HG03039 (cell line): Measurements from ENCODE around the gene PDE3A.

Source experiments
- ATAC-seq: cut with Tn5 transposase; IDR thresholded peaks from one replicate; pipeline ENCODE4 v1.9.1; 2021; ENCODE audit warnings: mild to moderate bottlenecking, moderate library complexity; ENCODE audit not compliant: unreplicated experiment

The PDE3A gene

GRCh38 chr12:20453756-20454310 lies 85.5 kb downstream of the PDE3A start:
- no peak for ATAC-seq

- no peak for ATAC-seq
Observed at GRCh38 chr12:20455001-20455706, 86.8 kb downstream of the PDE3A start.

GRCh38 chr12:20457582-20457981 lies 89.2 kb downstream of the PDE3A start:
- no peak for ATAC-seq

GRCh38 chr12:20458011-20458410 lies 89.7 kb downstream of the PDE3A start:
- no peak for ATAC-seq

- ATAC-seq = no peak
Observed at GRCh38 chr12:20459920-20460319, 91.6 kb downstream of the PDE3A start.

- ATAC-seq = no peak
Observed at GRCh38 chr12:20460956-20461355, 92.6 kb downstream of the PDE3A start.

- no peak for ATAC-seq
Observed at GRCh38 chr12:20463913-20464524, 95.7 kb downstream of the PDE3A start.

GRCh38 chr12:20469300-20469699 lies 101.0 kb downstream of the PDE3A start:
- no peak for ATAC-seq

- no peak for ATAC-seq
Observed at GRCh38 chr12:20469756-20470155, 101.4 kb downstream of the PDE3A start.

GRCh38 chr12:20472102-20472782 lies 103.9 kb downstream of the PDE3A start:
- ATAC-seq = no peak

GRCh38 chr12:20473133-20473532 lies 104.8 kb downstream of the PDE3A start:
- ATAC-seq = no peak

- ATAC-seq = no peak
Observed at GRCh38 chr12:20474016-20474415, 105.7 kb downstream of the PDE3A start.

GRCh38 chr12:20474443-20474842 lies 106.1 kb downstream of the PDE3A start:
- ATAC-seq = no peak

GRCh38 chr12:20475542-20475941 lies 107.2 kb downstream of the PDE3A start:
- no peak for ATAC-seq

GRCh38 chr12:20476551-20476950 lies 108.2 kb downstream of the PDE3A start:
- no peak for ATAC-seq

- ATAC-seq = no peak
Observed at GRCh38 chr12:20477255-20477654, 108.9 kb downstream of the PDE3A start.

GRCh38 chr12:20477672-20478071 lies 109.3 kb downstream of the PDE3A start:
- no peak for ATAC-seq

- no peak for ATAC-seq
Observed at GRCh38 chr12:20482491-20483054, 114.2 kb downstream of the PDE3A start.

GRCh38 chr12:20483776-20484175 lies 115.4 kb downstream of the PDE3A start:
- ATAC-seq = no peak

GRCh38 chr12:20486233-20486632 lies 117.9 kb downstream of the PDE3A start:
- no peak for ATAC-seq

GRCh38 chr12:20487519-20487918 lies 119.2 kb downstream of the PDE3A start:
- no peak for ATAC-seq

- no peak for ATAC-seq
Observed at GRCh38 chr12:20489645-20490044, 121.3 kb downstream of the PDE3A start.
